H1 (cell line): ENCODE results near the gene MEDAG. TPM values are rescaled to one million over a fixed set of nuclear protein-coding genes. Genes with fewer than 3 reads are reported as not detected.

ENCODE experiments used
- CTCF ChIA-PET: fragments of 300-600 bp; sonication (Branson Sonifier 250); formaldehyde crosslinking; loops from one replicate; lab custom pipeline; 2021; ENCODE audit not compliant: partially characterized antibody; lab: Charles Lee
- POLR2A ChIA-PET: fragments of 300-600 bp; sonication (Branson Sonifier 250); formaldehyde crosslinking; loops from one replicate; lab custom pipeline; 2021; ENCODE audit warnings: inconsistent platforms; ENCODE audit not compliant: partially characterized antibody; lab: Charles Lee
- DNase-seq, 2 experiments: peaks; one replicate each; pipeline versions ENCODE4 v3.0.0 to v3.0.0-alpha.2; 2010 to 2022; ENCODE audit warnings: low spot score in 2 of 2, low read depth in 1 of 2, mixed read lengths in 1 of 2
- FAIRE-seq: peaks from 2 replicates; lab custom pipeline; 2011; peaks lifted over from hg19 to GRCh38; lab: Jason Lieb, UNC
- H2AFZ ChIP-seq: 2 replicates; pipeline ENCODE4 v1.8.1; 2012; ENCODE audit warnings: low read length, inconsistent platforms
- H2AK5ac ChIP-seq: 2 replicates; pipeline ENCODE4 v1.6.1; 2013; ENCODE audit warnings: low read depth, low read length
- H2BK120ac ChIP-seq: replicated peaks from 2 replicates; pipeline ENCODE3; 2013; ENCODE audit warnings: low read depth, low read length, inconsistent platforms
- H2BK12ac ChIP-seq: 2 replicates; pipeline ENCODE4 v1.6.1; 2013; ENCODE audit warnings: low read depth, low read length
- H2BK15ac ChIP-seq: 2 replicates; pipeline ENCODE4 v1.6.1; 2013; ENCODE audit warnings: low read length
- H2BK20ac ChIP-seq: 2 replicates; pipeline ENCODE4 v1.6.1; 2013; ENCODE audit warnings: low read length
- H2BK5ac ChIP-seq: 2 replicates; pipeline ENCODE4 v1.6.1; 2013; ENCODE audit warnings: low read depth, low read length
- H3K14ac ChIP-seq: 2 replicates; pipeline ENCODE4 v1.6.1; 2013; ENCODE audit warnings: inconsistent platforms; ENCODE audit not compliant: insufficient read length
- H3K18ac ChIP-seq: 2 replicates; pipeline ENCODE4 v1.6.1; 2013; ENCODE audit warnings: low read length; ENCODE audit errors: extremely low read depth
- H3K23ac ChIP-seq: 2 replicates; pipeline ENCODE4 v1.6.1; 2013; ENCODE audit warnings: inconsistent platforms; ENCODE audit not compliant: insufficient read length
- H3K23me2 ChIP-seq: 2 replicates; pipeline ENCODE4 v1.6.1; 2013; ENCODE audit warnings: low read depth, low read length
- H3K27ac ChIP-seq: 2 replicates; pipeline ENCODE4 v1.6.1; 2011; ENCODE audit warnings: low read depth, low read length, inconsistent platforms
- H3K27me3 ChIP-seq, 4 experiments: replicated peaks in 1 of 4; 1 replicate in 1 of 4; 2 replicates in 3 of 4; pipeline versions ENCODE4 v1.6.1 to v1.8.1; 2011 to 2013; ENCODE audit warnings: low read length in 3 of 4, mild to moderate bottlenecking in 3 of 4, inconsistent platforms in 2 of 4, mixed read lengths in 2 of 4, moderate library complexity in 1 of 4; ENCODE audit not compliant: control insufficient read depth in 3 of 4, insufficient read depth in 3 of 4; ENCODE audit errors: extremely low read depth in 1 of 4
- H3K36me3 ChIP-seq, 4 experiments: 2 replicates each; pipeline versions ENCODE4 v1.6.1 to v1.8.1; 2011 to 2013; ENCODE audit warnings: mild to moderate bottlenecking in 4 of 4, low read length in 3 of 4, moderate library complexity in 2 of 4, control low read depth in 1 of 4, inconsistent platforms in 1 of 4; ENCODE audit not compliant: insufficient read depth in 4 of 4, control insufficient read depth in 2 of 4
- H3K4ac ChIP-seq: replicated peaks from 2 replicates; pipeline ENCODE3; 2013; ENCODE audit warnings: low read length, low read depth, mixed read lengths, inconsistent platforms; ENCODE audit not compliant: insufficient read length
- H3K4me1 ChIP-seq, 4 experiments: replicated peaks in 1 of 4; 1 replicate in 1 of 4; 2 replicates in 3 of 4; pipeline versions ENCODE4 v1.6.1 to v1.8.1; 2011 to 2013; ENCODE audit warnings: low read length in 3 of 4, inconsistent platforms in 2 of 4, mixed read lengths in 1 of 4; ENCODE audit not compliant: insufficient read depth in 4 of 4, control insufficient read depth in 3 of 4
- H3K4me2 ChIP-seq, 2 experiments: 2 replicates each; pipeline versions ENCODE4 v1.6.1 to v1.8.1; 2011 to 2013; ENCODE audit warnings: low read depth in 2 of 2, low read length in 2 of 2, control low read depth in 1 of 2, inconsistent platforms in 1 of 2, mild to moderate bottlenecking in 1 of 2; ENCODE audit not compliant: insufficient read depth in 1 of 2
- H3K4me3 ChIP-seq, 4 experiments: fragments of 200-600, 300-600 bp in 1 of 4; sonication (generic), shearing (Covaris generic), sonication (Bioruptor Twin) in 1 of 4; 2 replicates each; pipeline versions ENCODE4 v1.5.1 to v1.8.1; 2011 to 2016; ENCODE audit warnings: low read length in 4 of 4, low read depth in 3 of 4, control low read depth in 2 of 4, inconsistent platforms in 2 of 4, mild to moderate bottlenecking in 2 of 4, mixed read lengths in 1 of 4, moderate library complexity in 1 of 4; ENCODE audit not compliant: insufficient read depth in 2 of 4; ENCODE audit errors: extremely low read depth in 1 of 4
- H3K56ac ChIP-seq: replicated peaks from 2 replicates; pipeline ENCODE3; 2013; ENCODE audit warnings: low read depth, mild to moderate bottlenecking, mixed read lengths, low read length, inconsistent platforms; ENCODE audit not compliant: insufficient read length
- H3K79me1 ChIP-seq: 2 replicates; pipeline ENCODE4 v1.6.1; 2013; ENCODE audit warnings: low read depth, low read length, control low read depth
- H3K79me2 ChIP-seq, 2 experiments: 2 replicates each; pipeline versions ENCODE4 v1.6.1 to v1.8.1; 2012 to 2013; ENCODE audit warnings: low read length in 2 of 2, mild to moderate bottlenecking in 2 of 2, inconsistent platforms in 1 of 2; ENCODE audit not compliant: insufficient read depth in 2 of 2, control insufficient read depth in 1 of 2
- H3K9ac ChIP-seq, 4 experiments: replicated peaks in 1 of 4; 1 replicate in 1 of 4; 2 replicates in 3 of 4; pipeline versions ENCODE4 v1.6.1 to v1.8.1; 2011 to 2013; ENCODE audit warnings: low read depth in 3 of 4, low read length in 3 of 4, control low read depth in 2 of 4, mild to moderate bottlenecking in 2 of 4, moderate library complexity in 2 of 4, inconsistent platforms in 1 of 4; ENCODE audit errors: extremely low read depth in 1 of 4
- H3K9me3 ChIP-seq, 2 experiments: 2 replicates each; pipeline versions ENCODE4 v1.6.1 to v1.8.1; 2012 to 2013; ENCODE audit warnings: mild to moderate bottlenecking in 2 of 2, moderate library complexity in 2 of 2, control low read depth in 1 of 2, inconsistent platforms in 1 of 2, low read depth in 1 of 2, low read length in 1 of 2, mixed read lengths in 1 of 2; ENCODE audit not compliant: insufficient read depth in 2 of 2
- H4K20me1 ChIP-seq, 2 experiments: replicated peaks in 1 of 2; 2 replicates each; pipeline versions ENCODE3 to v1.8.1; 2011 to 2013; ENCODE audit warnings: inconsistent platforms in 2 of 2, low read length in 2 of 2, mild to moderate bottlenecking in 1 of 2; ENCODE audit not compliant: insufficient read depth in 2 of 2, control insufficient read depth in 1 of 2
- H4K5ac ChIP-seq: 2 replicates; pipeline ENCODE4 v1.6.1; 2013; ENCODE audit warnings: low read length, low read depth, mixed read lengths, inconsistent platforms; ENCODE audit not compliant: insufficient read length
- H4K8ac ChIP-seq: 2 replicates; pipeline ENCODE4 v1.8.0; 2013; ENCODE audit warnings: mild to moderate bottlenecking, moderate library complexity, low read length, inconsistent platforms; ENCODE audit not compliant: insufficient read depth; ENCODE audit errors: extremely low read depth
- H4K91ac ChIP-seq: replicated peaks from 2 replicates; pipeline ENCODE3; 2013; ENCODE audit warnings: low read length, mixed read lengths, inconsistent platforms; ENCODE audit not compliant: insufficient read length
- CREB1 ChIP-seq: IDR thresholded peaks from 2 replicates; pipeline ENCODE4 v1.6.1; 2012; ENCODE audit warnings: inconsistent platforms
- EGR1 ChIP-seq: IDR thresholded peaks from 2 replicates; pipeline ENCODE4 v1.6.1; 2011; ENCODE audit warnings: low read depth, low read length, borderline replicate concordance
- FOSL1 ChIP-seq: IDR thresholded peaks from 2 replicates; pipeline ENCODE4 v1.6.1; 2011; ENCODE audit warnings: mild to moderate bottlenecking, low read depth, low read length, moderate library complexity; ENCODE audit not compliant: insufficient read depth
- NANOG ChIP-seq: IDR thresholded peaks from 2 replicates; pipeline ENCODE4 v1.6.1; 2011; ENCODE audit warnings: low read length, low read depth, mild to moderate bottlenecking, inconsistent platforms; ENCODE audit not compliant: insufficient read depth, poor library complexity, severe bottlenecking
- POU5F1 ChIP-seq: IDR thresholded peaks from 2 replicates; pipeline ENCODE4 v1.6.1; 2011; ENCODE audit warnings: low read depth, mild to moderate bottlenecking, low read length, moderate library complexity
- RXRA ChIP-seq: IDR thresholded peaks from 2 replicates; pipeline ENCODE4 v1.6.1; 2011; ENCODE audit warnings: low read depth, mild to moderate bottlenecking, low read length, moderate library complexity; ENCODE audit not compliant: insufficient read depth
- SIN3A ChIP-seq, 2 experiments: IDR thresholded peaks in 1 of 2; conservative IDR thresholded peaks in 1 of 2; 2 replicates each; pipeline ENCODE4 v1.6.1; 2011 to 2012; ENCODE audit warnings: low read length in 2 of 2, improper control_type of control experiment in 1 of 2, low read depth in 1 of 2, mild to moderate bottlenecking in 1 of 2
- SP1 ChIP-seq: IDR thresholded peaks from 2 replicates; pipeline ENCODE4 v1.6.1; 2011; ENCODE audit warnings: low read depth, low read length
- SP2 ChIP-seq: IDR thresholded peaks from 2 replicates; pipeline ENCODE4 v1.6.1; 2012; ENCODE audit warnings: mild to moderate bottlenecking, low read length, inconsistent platforms
- WGBS, 2 experiments: shearing (Covaris generic) in 1 of 2; methylation state at CpG; one replicate each; pipeline versions ENCODE4 v1.1.6 to v1.1.7; 2013 to 2015; ENCODE audit warnings: low lambda C conversion rate in 2 of 2, mixed read lengths in 2 of 2, inconsistent platforms in 1 of 2, low coverage in 1 of 2, missing lambda C conversion rate in 1 of 2; ENCODE audit not compliant: insufficient replicate concordance in 2 of 2, insufficient coverage in 1 of 2, insufficient read length in 1 of 2; ENCODE audit errors: extremely low coverage in 1 of 2, missing lambda C conversion rate in 1 of 2; 5-methylcytosine and 5-hydroxymethylcytosine counted together
- polyA plus RNA-seq, 7 experiments: library from polyadenylated mRNA; depleted of rRNA in 3 of 7; stranded (reverse) in 5 of 7; unstranded in 2 of 7; fragments of >200 nt in 5 of 7; fragments of 200-250 nt in 2 of 7; gene quantifications; 1 replicate in 5 of 7; 2 replicates in 1 of 7; 4 replicates in 1 of 7; pipeline versions ENCODE4 v1.2.1 to v1.2.3, GENCODE V29; 2011 to 2013; ENCODE audit warnings: missing spikeins in 2 of 7, mixed read lengths in 2 of 7
- total RNA-seq: library from RNA; stranded (reverse); fragmentation: NEBNext Ultra II Directional; extraction: Animal tissue kit (Norgen Biotek cat#: 25700); gene quantifications from 2 replicates; pipeline ENCODE4 v1.2.1, GENCODE V29; 2021
- TF ChIP-seq, protein P1 (sequence below): IDR thresholded peaks from 2 replicates; pipeline ENCODE4 v1.6.1; 2012; ENCODE audit warnings: inconsistent platforms
- TF ChIP-seq, protein P2 (sequence below), 3 experiments: IDR thresholded peaks; 1 replicate in 2 of 3; 2 replicates in 1 of 3; pipeline versions ENCODE4 v1.5.1 to v1.6.1; 2011; ENCODE audit warnings: low read length in 3 of 3, mild to moderate bottlenecking in 3 of 3, inconsistent platforms in 2 of 3, low read depth in 1 of 3, moderate library complexity in 1 of 3; ENCODE audit not compliant: insufficient read depth in 1 of 3; ENCODE audit errors: control extremely low read depth in 1 of 3

The MEDAG gene
- total and polyA plus RNA-seq, 2 of the 8 experiments (the other 6 are each of a cell fraction or from before 2014, with no cell fraction given), result 2.1 to 3.1 TPM

DNA sequence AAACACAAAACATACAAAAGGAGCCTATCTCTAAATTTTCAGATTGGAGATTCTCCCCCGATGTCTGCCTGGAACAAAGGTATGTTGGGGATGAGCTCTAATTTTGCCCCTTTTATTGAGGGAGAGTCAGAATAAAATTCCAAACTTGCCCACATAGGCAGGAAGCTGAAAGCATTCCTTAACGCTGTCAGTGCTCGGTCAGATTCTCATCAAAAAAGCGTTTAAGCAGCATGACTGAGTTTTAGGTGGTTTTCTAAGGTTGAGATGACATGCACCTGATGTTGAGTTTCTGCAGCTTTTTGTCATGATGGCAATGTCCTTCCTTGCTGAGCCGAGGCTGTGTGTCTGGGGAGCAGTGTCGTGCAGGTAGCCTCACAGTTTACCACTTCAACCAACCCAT, 48.4 kb upstream of the MEDAG start:
- no peaks in the 10 kb centered on the region for H3K79me1 ChIP-seq
- no peak overlapping the region for H4K91ac ChIP-seq
- no peaks in the 10 kb centered on the region for H3K79me2 ChIP-seq
- no peak overlapping the region for H2BK12ac ChIP-seq
- no peak overlapping the region for H4K5ac ChIP-seq
- no peaks in the 10 kb centered on the region for H3K36me3 ChIP-seq
- H3K14ac ChIP-seq, result no peak overlapping the region
- DNase-seq (no peak), FAIRE-seq (no peak)
- H3K27ac ChIP-seq, result no peak overlapping the region
- H3K27me3 ChIP-seq, result peaks cover 0 to 10% (median 4%) of the 10 kb centered on the region in 4 experiments; a peak in 4 of 7 replicates
- ChIA-PET POLR2A (interaction anchor here (0.6 to 1.9 kb wide), 2 partner anchors 12 kb away, joined by 3 to 4 read pairs; no protein-coding TSS in a partner anchor), CTCF (interaction anchor here (0.9 to 2.8 kb wide), 6 partner anchors 9 to 202 kb away, joined by 3 to 12 read pairs (median 6); no protein-coding TSS in a partner anchor)
- H2AK5ac ChIP-seq, result no peak overlapping the region
- H2BK5ac ChIP-seq, result no peak overlapping the region
- H3K4me3 ChIP-seq, result no peak overlapping the region
- H2BK20ac ChIP-seq, result no peak overlapping the region
- H3K23ac ChIP-seq, result no peak overlapping the region
- no peak overlapping the region for H4K8ac ChIP-seq
- no peaks in the 10 kb centered on the region for H4K20me1 ChIP-seq
- no peak overlapping the region for H2BK15ac ChIP-seq
- H3K4me1 ChIP-seq, result peaks cover 0 to 4% (median under 1%) of the 10 kb centered on the region in 4 experiments; a peak in 2 of 7 replicates
- H2BK120ac ChIP-seq, result no peak overlapping the region
- no peak overlapping the region for H3K18ac ChIP-seq
- no peak overlapping the region for H3K9ac ChIP-seq
- 90% methylated on average over 6 of the region's 6 CpGs; no CpG with 5 or more reads in 1 of the 2 experiments for WGBS, 2 experiments
- H3K4me2 ChIP-seq, result no peak overlapping the region
- H3K23me2 ChIP-seq, result no peaks in the 10 kb centered on the region
- no peak overlapping the region for H2AFZ ChIP-seq
- H3K56ac ChIP-seq, result no peak overlapping the region
- H3K9me3 ChIP-seq, result peaks cover 0 to 4% of the 10 kb centered on the region in 2 experiments; a peak in 1 of 4 replicates
- H3K4ac ChIP-seq, result no peak overlapping the region
- TF ChIP-seq CREB1 (no peak), SP1 (no peak), EGR1 (no peak), SP2 (no peak), POU5F1 (no peak), NANOG (no peak), RXRA (no peak), SIN3A (conservative IDR thresholded peaks at IDR 0.05 in 1 of 2, IDR thresholded peaks at IDR 0.05 in 1 of 2; ENCODE audit: low read depth in 1 of 2, low read length in 2 of 2) (no peak), FOSL1 (no peak)
- TF ChIP-seq, protein P1, sequence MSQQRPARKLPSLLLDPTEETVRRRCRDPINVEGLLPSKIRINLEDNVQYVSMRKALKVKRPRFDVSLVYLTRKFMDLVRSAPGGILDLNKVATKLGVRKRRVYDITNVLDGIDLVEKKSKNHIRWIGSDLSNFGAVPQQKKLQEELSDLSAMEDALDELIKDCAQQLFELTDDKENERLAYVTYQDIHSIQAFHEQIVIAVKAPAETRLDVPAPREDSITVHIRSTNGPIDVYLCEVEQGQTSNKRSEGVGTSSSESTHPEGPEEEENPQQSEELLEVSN, result no peak
- TF ChIP-seq, protein P2, sequence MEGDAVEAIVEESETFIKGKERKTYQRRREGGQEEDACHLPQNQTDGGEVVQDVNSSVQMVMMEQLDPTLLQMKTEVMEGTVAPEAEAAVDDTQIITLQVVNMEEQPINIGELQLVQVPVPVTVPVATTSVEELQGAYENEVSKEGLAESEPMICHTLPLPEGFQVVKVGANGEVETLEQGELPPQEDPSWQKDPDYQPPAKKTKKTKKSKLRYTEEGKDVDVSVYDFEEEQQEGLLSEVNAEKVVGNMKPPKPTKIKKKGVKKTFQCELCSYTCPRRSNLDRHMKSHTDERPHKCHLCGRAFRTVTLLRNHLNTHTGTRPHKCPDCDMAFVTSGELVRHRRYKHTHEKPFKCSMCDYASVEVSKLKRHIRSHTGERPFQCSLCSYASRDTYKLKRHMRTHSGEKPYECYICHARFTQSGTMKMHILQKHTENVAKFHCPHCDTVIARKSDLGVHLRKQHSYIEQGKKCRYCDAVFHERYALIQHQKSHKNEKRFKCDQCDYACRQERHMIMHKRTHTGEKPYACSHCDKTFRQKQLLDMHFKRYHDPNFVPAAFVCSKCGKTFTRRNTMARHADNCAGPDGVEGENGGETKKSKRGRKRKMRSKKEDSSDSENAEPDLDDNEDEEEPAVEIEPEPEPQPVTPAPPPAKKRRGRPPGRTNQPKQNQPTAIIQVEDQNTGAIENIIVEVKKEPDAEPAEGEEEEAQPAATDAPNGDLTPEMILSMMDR (IDR thresholded peaks at IDR 0.05; ENCODE audit: control extremely low read depth in 1 of 3, insufficient read depth in 1 of 3, low read depth in 1 of 3, low read length in 3 of 3), result no peak
